ENCODE results near the gene LCE2D.

LCE2D gene

DNA sequence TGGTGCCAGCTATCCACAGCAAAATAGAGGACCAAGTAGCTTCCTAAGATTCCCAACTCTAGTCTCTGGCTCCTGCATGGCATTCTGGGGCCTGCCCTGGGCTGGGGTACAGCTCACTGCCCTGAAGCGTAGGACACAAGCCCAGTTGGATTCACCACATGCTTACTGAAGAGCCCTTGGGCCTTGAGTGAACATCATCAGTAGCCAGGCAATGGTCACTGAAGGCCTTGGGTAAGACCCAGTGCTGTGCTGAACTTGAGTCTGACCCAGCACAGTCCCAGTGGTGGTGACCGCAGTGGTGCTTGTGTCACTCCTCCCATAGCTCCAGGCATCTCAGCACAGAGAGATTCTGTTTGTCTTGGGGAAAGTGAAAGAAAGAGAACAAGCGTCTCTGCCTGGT, 32.6 kb upstream of the LCE2D start:
- TF ChIP-seq, protein P1, sequence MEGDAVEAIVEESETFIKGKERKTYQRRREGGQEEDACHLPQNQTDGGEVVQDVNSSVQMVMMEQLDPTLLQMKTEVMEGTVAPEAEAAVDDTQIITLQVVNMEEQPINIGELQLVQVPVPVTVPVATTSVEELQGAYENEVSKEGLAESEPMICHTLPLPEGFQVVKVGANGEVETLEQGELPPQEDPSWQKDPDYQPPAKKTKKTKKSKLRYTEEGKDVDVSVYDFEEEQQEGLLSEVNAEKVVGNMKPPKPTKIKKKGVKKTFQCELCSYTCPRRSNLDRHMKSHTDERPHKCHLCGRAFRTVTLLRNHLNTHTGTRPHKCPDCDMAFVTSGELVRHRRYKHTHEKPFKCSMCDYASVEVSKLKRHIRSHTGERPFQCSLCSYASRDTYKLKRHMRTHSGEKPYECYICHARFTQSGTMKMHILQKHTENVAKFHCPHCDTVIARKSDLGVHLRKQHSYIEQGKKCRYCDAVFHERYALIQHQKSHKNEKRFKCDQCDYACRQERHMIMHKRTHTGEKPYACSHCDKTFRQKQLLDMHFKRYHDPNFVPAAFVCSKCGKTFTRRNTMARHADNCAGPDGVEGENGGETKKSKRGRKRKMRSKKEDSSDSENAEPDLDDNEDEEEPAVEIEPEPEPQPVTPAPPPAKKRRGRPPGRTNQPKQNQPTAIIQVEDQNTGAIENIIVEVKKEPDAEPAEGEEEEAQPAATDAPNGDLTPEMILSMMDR (IDR thresholded peaks at IDR 0.05; ENCODE audit: insufficient read depth, missing control alignments): no peak
- DNase-seq (ENCODE audit: insufficient read length, low spot score): no peak
- no peak for FAIRE-seq

DNA sequence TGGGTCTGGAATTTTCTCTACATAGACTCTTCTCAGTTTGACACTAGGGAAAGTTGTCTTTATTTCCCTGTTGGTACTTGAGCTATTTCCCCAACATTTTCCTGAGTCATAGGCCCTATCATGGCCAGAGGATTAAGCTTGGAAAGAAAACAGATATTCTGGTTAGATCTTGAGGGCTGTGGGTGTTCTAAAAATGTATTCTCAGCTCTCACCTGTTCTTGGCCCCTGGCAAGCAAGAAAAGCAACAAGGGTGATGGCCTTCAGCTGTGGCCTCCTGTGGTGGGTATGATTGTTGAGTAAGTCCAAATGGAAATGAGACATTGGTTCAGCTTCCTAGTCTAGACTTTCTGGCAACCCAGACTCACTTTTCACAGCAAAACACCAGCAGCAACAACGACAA, 22.8 kb upstream of the LCE2D start:
- FAIRE-seq (no peak), DNase-seq (ENCODE audit: insufficient read length, low spot score) (no peak)
- TF ChIP-seq, protein P1 (IDR thresholded peaks at IDR 0.05; ENCODE audit: insufficient read depth, missing control alignments): no peak

DNA sequence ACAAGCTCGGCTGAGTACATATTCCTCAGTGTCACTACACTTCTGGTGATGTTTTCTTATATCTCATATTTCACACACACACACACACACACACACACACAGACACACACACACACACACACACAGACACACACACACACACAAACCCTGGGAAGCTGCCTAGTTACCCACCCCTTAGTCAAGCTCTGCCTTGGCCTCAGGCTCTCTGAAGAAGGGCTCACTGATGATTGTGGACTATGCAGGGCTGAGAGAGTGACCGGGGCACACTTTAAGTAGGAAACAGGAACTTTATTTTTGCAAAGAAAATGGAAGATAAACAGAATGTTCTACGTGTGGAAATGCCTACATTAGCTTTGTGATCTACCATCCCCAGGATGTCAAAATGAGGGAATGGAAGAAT, 19.2 kb upstream of the LCE2D start:
- no peak for FAIRE-seq
- DNase-seq (ENCODE audit: insufficient read length, low spot score): no peak
- TF ChIP-seq, protein P1 (IDR thresholded peaks at IDR 0.05; ENCODE audit: insufficient read depth, missing control alignments): no peak

DNA sequence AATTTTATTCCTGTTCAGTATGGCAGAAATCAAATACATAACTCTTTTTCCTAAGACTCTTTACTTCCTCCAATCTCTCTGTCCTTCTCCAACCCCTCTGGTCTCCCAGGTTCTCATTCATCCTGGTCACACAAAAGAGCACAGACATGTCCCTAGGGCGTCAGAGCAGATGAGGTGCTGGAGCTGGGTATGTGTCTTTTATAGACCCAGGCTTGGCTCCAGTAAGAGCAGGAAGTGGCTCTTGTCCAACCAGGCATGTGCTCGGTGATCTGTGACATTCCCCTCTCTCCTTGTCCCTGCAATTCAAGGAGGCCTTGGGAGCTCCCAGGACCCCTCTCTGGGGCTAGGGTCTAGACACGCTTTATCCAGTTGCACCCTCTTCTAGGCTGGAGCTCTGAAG, 18.0 kb upstream of the LCE2D start:
- DNase-seq (ENCODE audit: insufficient read length, low spot score): no peak
- FAIRE-seq: no peak
- TF ChIP-seq, protein P1 (IDR thresholded peaks at IDR 0.05; ENCODE audit: insufficient read depth, missing control alignments): no peak

DNA sequence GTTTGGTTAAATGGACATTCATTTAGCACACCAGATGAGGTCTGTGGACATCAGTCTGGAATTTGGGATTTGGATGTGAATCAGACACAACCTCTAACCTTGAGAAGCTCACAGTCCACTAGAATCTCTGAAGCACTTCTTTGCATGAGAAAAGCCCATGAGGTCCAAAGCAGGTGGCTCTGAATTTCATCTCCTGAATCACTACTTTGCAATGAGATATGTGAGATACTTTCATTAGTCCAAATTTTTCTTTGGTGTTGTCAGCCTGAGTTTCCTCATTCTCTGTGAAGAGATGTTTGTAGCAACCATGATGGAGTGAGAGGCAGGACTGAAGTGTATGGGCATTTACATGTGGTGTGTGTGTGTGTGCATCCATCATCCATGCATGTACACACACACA, 16.5 kb upstream of the LCE2D start:
- TF ChIP-seq, protein P1 (IDR thresholded peaks at IDR 0.05; ENCODE audit: insufficient read depth, missing control alignments): no peak
- FAIRE-seq (no peak), DNase-seq (ENCODE audit: insufficient read length, low spot score) (no peak)

DNA sequence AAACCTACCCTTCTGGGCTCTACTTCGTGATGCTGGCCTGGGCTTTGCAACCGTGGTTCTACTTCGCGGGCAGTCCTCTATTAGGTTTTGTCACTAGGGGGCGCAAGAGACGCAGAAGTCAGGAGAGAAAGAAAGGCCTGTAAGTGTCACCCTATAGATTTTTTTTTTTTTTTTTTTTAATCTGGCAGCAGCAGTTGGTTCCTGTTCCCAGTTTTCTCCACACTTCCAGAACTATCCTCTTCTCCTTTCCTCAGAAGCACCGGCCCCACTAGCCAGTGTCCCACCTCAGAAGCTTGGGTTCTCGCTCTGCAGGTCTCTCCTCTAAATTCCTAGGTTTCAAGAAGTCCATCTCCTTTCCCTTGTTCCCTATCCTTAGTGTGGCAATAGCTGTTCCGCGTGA, 9.1 kb upstream of the LCE2D start:
- FAIRE-seq (no peak), DNase-seq (ENCODE audit: insufficient read length, low spot score) (no peak)
- TF ChIP-seq, protein P1 (IDR thresholded peaks at IDR 0.05; ENCODE audit: insufficient read depth, missing control alignments): peak; percentile 79

DNA sequence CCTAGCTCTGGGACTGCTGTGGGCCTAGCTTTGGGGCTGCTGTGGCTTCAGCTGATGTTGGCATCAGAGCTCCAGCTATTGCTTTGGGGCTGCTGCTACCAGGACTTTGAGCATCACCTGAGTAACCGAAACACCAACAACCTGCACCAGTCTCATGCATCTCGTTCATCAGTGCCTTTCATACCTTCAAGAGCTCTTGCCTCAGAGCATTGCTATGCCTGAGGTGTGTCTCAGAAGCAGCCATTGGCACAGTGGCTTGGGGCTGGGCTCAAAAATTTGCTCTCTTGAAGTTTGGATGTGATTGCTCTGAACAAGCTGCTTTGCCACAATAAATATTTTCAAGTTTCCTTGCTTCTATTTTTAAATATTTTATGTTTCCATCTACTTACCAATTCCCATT, 6.7 kb upstream of the LCE2D start:
- TF ChIP-seq, protein P1 (IDR thresholded peaks at IDR 0.05; ENCODE audit: insufficient read depth, missing control alignments): no peak
- FAIRE-seq: no peak

More for the DNA sequence above, 6.7 kb upstream of the LCE2D start:
- no peak for DNase-seq (ENCODE audit: insufficient read length, low spot score)
